COLO829 (cell line): ENCODE data around the gene PPP5C.
A peak's percentile ranks its signal among the peaks of the same experiment; 100 is the strongest.
"Not testable (repeated sequence)": the region's sequence is repeated elsewhere in the genome, so short reads cannot be mapped to it uniquely, and the experiment has no call there.

ENCODE experiments used
- DNase-seq: peaks from one replicate; pipeline ENCODE4 v3.0.0; 2012; ENCODE audit warnings: low spot score

The PPP5C gene

GRCh38 chr19:46409191-46409590 is 62.3 kb downstream of the PPP5C start:
- DNase-seq: no peak

DNA sequence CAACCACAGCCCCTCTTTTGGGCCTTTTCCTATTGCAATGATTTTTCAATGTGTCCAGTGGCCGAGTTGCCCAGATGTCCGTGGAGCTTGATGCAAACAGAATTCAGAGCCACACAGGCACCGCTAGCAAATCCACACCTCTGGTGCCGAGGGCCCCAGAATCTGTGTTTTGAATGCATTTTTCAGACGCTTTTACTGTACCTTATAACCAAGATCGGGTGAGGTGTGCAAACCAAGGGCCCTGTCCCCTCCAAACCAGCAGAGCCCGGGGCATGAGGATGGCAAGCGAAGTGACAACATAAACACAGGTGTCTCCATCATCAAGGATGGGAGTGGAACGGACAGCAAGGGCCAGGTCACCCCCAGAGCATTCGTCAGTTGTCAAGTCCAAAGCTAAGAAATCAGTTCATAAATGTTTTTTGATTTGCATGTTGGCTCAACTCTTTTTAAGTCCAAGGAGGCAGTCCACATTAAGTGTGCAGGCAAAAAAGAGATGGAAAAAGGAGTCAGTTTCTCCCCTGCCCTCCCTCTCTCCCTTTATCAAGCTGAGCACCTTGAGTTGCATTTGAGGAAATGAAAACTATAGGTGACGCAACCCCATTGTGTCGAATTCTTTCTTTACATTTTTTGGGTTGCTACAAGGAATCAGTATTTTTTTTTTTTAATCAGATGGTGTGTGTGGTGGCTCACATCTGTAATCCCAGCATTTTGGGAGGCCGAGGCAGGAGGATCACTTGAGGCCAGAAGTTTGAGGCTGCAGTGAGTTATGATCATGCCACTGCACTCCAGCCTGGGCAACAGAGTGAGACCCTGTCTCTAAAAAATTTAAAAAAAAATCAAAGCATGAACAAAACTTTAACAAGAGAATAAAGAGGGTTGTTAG is 63.6 kb downstream of the PPP5C start:
- no peak for DNase-seq

DNA sequence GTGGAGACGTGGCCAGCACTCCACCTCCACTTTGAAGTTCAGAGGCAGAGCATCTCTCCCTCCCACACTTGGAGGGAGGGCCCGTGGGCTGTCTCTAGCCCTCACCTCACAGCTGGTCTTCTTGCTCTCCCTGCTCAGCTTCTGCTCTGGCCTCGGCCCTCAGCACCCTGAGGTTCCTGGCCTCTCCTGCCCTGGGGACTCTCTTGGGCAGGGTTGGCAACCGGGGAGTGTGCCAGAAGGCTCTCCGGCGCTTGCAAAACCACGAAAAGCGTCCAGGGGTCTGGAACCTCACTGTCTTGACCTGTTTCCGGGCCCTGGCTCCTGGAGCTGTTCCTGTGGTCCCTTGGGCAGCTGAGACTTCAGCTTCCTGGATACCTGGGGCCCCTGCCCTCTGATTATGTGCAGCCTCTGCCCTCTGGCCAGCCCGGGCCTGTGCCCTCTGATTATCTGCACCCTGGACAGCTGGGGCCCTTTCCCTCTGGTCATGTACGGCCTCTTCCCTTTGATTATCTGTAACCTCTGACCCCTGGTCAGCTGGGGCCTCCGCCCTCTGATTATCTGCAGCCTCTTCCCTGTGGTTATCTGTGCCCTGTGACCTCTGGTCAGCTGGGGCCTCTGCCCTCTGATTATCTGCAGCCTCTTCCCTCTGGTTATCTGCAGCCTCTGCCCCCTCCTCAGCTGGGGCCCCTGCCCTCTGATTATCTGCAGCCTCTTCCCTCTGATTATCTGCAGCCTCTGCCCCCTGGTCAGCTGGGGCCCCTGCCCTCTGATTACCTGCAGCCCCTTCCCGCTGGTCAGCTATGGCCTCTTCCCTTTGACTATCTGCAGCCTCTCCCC is 64.4 kb downstream of the PPP5C start:
- DNase-seq: no peak

DNA sequence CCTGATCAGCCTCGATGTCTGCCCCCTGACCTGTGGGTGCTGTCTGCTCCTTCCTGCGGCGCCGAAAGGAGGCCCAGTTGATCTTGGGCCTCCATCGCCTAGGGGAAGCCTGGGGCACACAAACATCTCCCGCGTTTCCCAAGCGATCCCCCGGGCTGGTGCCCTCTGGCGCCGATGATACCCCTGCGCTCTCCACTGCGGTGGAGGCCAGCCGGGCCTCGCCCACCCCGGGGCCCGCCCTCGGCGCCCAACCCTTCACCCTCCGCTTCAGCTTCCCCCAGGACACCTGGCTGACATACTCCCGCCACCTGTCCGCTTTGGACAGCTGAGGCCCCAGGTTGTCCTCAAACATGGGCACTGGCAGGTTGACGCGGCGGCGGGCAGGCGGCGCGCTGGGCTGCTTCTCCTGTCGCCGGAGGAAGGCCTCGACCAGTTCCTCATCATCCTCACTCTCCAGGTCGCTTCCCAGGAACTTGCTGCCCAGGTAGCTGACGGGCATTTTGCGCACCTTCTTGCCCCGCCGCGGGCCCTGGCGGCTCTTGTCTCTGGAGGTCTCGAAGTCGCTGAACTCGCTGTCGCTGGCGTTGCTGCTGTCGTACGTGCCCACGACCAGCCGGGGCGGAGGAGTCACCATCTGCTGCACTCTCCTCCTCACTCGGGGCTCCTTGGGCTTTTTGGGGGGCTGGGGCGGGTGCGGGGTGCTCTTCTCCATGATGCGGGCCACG is 65.2 kb downstream of the PPP5C start:
- no peak for DNase-seq

DNA sequence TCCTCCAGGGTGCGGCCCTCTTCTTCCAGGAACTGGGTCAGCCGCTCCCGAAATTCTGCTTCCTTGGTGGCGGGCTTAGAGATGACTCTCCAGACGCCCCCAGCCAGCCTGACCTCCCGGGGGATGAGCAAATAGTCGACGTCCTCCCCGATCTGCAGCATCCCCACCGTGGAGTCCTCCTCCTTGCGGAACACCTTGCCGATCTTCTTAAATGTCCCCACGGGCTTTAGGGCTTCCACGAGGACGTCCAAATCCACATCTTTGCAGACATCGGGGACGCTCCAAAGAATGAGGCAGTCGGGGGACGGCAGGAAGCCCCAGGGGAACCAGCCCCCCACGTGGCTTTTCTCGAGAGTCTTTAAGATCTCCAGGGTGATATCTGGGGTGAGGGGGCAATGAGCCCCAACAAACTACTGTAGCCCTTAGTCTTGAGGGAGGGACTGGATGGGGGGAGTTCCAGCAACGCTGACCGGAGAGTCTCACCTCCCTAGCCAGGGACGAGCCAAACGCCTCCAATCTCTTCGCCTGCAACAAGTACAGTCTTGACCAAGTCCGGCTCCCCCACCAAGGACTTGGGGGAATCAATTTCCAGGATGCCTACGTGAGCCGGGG is 65.9 kb downstream of the PPP5C start:
- no peak for DNase-seq

DNA sequence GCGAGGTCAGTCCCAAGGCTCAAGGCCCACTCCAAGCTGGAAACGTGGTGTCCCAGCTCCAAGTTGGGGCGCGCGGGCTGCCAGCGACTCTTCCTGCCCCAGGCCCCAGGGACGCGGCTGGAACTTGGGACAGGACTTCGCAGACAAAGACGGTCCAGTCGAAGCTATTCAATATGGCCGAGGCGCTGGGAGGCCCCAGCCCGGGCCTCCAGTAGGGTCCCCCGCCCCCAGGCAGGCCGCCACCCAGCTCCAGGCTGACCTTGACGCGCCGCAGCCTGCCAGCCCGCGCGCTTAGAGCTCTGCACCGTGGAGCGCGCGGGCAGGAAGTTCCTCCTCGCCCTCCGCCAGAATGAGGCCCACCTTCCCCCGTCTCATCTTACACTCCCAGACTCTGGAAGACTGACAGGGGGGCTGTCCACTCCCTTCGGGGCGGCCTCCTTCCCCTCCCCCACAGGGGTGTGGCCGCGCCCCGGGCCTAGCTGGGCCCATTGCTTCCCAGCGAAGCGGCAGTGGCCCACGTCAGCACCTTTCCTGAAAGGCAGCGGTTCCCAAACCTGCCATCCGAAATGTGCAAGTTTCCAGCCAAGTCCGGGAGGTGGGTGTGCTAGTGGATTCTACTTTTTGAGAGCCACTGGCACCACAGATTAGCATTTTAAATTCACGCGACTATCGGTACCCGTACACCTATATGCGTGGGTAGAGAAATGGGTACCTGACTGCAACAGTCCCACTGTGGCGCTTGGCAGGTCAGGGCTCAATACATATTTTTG is 66.6 kb downstream of the PPP5C start, which contains the start of gene CCDC8:
TSS of gene CCDC8 (minus strand) at position 303 of the 770 bp plus-strand sequence. CDS start 754 bp downstream, outside the sequence.
- DNase-seq: no peak

DNA sequence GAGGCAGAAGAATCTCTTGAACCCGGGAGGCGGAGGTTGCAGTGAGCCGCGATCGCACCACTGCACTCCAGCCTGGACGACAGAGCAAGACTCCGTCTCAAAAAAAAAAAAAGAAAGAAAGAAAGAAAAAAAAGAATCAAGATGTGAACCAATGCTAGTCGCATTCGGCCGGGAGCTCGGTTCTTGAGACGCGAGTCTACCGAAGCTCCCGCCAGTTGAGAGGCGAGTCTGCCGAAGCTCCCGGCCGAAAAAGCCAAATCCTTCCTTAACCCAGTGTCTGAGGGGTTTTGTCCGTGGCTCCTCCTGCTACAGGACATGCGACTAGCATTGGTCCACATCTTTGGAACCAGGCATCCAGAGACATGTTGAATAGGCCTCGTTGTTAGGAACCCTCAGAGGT is 68.0 kb downstream of the PPP5C start:
- DNase-seq: not testable (repeated sequence)

- peak; percentile 76 for DNase-seq
Observed at GRCh38 chr19:46415804-46416709, 69.2 kb downstream of the PPP5C start.

DNA sequence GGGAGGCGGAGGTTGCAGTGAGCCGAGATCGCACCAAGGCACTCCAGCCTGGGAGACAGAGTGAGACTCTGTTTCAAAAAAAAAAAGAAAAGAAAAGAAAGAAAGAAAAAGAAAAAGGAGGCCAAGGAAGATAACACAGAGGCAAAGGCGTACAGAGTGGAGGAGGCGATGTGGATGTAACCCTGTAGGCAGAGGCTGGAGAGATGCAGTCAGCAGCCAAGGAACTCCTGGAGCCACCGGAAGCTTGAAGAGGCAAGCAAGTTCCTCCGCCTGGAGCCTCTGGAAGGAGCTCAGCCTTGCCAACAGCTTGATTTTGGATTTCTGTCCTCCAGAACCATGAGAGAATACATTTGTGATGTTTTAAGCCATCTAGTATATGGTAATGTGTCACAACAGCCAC is 73.2 kb downstream of the PPP5C start:
- DNase-seq: no peak

- DNase-seq: no peak
Observed at GRCh38 chr19:46422344-46422743, 75.5 kb downstream of the PPP5C start.

GRCh38 chr19:46423188-46423587 is 76.3 kb downstream of the PPP5C start:
- DNase-seq: no peak

GRCh38 chr19:46426035-46426505 is 79.2 kb downstream of the PPP5C start:
- DNase-seq: no peak

- DNase-seq: peak; percentile 80
Observed at GRCh38 chr19:46426506-46427162, 79.7 kb downstream of the PPP5C start.

- DNase-seq: no peak
Observed at GRCh38 chr19:46427518-46428045, 80.7 kb downstream of the PPP5C start.

- DNase-seq: no peak
Observed at GRCh38 chr19:46428239-46429135, 81.6 kb downstream of the PPP5C start, which contains the start of gene PNMA8C. Gene PNMA8C, minus strand, starts transcription at chr19:46428936. Its CDS starts 577 bp downstream, at chr19:46428359.

DNA sequence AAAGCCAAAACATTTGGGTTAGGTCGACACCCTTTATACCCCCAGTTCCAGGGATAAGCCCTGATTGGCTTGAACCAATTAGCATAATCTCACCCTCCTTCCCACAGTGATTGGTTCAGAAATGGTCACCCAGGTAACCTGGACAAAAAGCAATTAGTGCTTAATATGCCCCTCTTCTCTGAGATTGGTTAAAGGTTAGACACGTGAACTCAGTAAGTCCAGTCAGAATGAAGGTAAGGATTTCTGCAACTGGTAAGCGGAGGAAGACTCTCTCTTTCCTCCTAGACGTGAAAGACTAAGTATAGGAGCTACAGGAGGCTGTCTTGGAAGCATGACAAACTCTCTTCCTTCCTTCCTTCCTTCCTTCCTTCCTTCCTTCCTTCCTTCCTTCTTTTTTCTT is 83.1 kb downstream of the PPP5C start:
- no peak for DNase-seq

DNA sequence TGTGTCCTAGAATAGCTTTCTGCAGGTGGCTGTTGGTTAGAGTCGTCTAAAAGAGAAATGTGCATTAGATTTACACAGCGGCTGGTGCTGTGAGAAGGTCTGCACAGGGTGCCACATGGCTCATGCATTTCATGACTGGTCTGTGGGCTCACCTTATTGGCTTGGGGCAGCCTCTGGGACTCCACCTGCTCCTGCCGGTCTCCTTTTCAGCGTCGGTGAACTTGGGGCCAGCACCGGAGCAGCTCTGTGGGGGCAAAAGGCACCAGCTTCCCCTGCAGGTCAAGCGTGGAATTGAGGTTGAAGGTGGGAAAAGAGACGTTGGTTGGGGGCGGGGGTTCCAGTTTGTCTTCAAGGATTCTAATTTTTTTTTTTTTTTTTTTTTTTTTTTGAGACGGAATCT is 84.9 kb downstream of the PPP5C start:
- DNase-seq: no peak

- DNase-seq: not testable (repeated sequence)
Observed at GRCh38 chr19:46433470-46433869, 86.6 kb downstream of the PPP5C start.
